ENCODE results near the gene TMEM151B.

Gene TMEM151B

DNA sequence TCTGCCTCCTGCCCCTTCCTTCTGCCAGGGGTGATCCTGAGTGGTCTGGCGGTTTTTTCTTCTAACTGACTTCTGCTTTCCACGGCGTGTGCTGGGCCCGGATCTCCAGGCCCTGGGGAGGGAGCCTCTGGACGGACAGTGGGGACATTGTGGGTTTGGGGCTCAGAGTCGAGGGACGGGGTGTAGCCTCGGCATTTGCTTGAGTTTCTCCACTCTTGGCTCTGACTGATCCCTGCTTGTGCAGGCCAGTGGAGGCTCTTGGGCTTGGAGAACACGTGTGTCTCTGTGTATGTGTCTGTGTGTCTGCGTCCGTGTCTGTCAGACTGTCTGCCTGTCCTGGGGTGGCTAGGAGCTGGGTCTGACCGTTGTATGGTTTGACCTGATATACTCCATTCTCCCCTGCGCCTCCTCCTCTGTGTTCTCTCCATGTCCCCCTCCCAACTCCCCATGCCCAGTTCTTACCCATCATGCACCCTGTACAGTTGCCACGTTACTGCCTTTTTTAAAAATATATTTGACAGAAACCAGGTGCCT lies 36.6 kb upstream of the TMEM151B start:
- DNase-seq = no peak

DNA sequence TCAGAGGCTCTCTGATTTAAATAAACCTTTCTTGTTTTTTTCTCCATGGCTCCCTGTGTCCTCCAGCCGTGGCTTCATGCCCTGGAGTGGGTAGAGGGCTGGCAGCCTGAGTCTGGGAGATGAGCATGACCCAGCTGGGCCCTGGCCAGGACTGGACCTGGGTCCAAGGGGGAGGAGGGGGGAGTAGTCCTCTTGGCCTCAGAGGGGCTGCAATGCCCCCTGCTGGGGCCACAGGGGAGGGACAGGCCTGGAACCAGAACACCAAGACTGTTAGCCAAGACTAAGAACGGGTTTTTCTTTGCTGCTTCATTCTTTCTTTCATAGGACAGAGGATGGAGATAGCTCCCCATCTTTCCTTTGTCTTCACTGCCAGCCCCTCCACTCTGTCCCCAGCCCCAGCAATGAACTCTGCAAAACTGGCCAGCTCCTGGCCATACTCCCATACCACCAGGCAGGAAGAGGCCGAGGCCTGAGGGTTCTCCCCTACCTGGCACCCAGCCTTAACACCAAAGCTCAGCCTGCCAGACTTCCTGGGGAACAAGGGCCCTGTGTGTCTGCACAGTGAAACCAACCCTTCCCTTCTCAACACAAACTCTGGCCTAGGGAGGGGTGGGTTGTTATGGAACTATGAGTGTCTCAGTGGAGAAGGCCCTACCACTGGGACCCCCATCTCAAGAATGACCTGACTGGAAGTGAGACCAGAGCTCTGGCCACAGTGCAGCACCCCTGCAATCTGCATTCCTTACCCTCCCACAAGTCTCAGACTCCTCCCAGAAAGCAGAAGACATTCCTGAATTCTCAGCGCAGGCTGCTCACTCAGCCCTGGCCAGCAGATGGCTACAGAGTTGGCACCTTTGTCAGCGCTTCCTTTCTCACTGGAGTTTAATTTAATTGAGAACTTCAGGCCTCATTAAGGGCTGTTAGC lies 35.9 kb upstream of the TMEM151B start:
- DNase-seq = no peak

DNA sequence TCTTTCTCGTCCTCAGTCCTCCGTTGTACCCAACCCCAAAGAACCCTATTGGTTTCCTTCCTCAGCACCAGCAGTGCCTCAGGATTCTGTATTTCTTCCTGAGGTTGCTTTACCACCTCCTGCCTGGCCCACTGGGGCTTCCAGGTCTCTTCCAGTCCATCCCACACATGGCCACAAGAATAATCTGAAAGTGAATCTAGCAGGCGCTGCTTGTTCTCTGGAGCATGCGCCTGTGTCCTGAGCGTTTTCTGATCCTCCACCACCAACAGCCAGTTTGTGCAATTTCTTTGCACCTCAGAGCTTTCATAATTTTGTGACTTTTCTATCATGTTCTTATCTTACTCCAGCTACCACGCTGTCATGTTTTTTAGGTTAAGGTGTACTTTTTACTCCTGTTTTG lies 35.0 kb upstream of the TMEM151B start:
- DNase-seq = no peak

DNA sequence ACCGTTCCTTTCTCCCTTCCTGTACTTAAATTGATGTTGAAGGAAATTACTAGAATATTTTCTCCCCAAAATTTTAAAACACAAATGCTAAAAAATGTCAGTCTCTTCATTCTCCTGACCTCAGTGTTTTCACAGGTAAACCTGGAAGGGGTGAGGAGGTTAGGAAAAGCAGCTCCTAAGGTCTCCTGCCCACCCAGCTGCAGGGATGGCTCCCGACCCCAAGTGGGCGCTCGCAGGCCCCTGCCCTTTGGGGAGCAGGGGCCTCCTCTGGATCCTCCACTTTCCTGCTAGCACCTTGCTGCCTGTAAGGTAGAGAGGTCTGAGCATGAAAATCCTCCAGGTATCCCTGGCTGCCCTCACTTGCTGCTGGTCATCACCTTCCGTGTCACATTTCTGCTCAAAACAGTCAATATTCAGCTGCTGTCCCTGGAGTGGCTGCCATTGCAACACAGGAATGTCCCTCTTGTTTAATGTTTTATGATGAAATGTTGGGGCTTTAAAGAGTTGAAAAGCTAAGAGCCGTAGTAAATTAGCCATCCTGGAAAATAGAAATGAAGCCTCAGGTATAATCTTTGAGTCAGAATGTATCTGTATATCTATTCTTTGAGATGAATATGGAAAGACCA lies 34.2 kb upstream of the TMEM151B start:
- no peak for DNase-seq

DNA sequence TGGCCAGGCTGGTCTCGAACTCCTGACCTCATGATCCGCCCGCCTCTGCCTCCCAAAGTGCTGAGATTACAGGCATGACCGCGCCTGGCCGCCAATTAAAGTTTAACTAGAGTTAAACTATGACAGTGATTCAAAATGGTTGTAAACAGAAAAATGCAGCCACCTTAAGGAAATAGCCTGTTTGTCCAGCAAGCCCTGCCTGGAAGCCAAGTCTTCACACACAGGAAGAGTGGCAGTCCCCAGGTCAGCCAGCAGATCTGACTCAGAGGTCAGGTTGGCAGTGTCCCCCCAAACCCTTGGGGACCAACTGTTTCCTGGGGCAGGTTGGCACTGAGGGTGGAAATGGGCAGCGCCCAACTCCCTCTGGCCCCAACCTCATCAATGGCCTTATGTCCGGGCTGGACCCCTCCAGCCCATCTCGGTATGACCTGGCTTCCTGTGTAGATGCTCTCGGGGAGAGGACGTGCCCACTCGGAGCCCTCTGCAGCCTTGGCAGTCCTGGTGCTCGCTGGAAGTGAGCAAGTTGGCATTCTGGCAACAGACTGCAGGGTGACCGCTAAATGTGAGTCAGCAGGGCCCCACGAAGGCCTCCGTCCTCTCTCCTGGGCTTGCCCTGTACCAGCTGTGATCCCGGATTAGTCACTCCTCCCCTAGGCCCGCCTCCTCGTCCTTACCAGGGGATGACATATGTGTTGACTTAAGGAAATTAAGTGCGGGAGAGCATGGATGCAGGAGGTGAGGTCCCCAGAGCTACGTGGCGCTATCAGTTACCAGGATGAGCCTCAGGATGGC lies 33.0 kb upstream of the TMEM151B start:
- DNase-seq = peak; percentile 52

DNA sequence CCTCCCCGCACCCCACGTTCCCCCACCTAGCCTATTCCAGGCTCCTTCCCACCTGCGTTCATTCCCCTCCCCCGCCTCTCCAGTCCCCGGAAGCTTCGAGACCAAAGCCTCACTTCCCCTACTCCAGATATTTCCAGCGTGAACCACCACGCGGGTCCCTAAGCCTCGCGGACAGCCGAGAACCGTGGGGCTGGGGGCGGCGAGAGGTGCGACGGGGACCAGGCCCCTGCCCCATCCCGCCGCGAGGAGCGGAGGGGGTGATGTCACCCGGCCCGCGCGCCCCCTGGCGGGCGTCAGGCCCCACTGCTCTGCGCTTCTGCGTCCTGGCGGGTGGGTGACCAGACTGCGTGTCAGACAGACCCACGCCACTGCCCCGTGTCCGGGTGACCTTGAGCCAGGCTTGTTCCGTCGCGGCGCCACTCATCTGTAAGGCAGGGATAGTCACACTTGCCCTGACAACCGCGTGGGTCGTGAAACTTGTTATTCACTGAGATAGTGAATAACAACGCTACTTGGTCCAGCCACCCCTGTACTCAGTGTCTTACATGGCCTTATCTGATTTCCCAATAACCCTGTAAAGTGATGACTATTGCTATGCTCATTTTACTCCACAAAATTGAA lies 32.3 kb upstream of the TMEM151B start:
- peak; percentile 69 for DNase-seq

DNA sequence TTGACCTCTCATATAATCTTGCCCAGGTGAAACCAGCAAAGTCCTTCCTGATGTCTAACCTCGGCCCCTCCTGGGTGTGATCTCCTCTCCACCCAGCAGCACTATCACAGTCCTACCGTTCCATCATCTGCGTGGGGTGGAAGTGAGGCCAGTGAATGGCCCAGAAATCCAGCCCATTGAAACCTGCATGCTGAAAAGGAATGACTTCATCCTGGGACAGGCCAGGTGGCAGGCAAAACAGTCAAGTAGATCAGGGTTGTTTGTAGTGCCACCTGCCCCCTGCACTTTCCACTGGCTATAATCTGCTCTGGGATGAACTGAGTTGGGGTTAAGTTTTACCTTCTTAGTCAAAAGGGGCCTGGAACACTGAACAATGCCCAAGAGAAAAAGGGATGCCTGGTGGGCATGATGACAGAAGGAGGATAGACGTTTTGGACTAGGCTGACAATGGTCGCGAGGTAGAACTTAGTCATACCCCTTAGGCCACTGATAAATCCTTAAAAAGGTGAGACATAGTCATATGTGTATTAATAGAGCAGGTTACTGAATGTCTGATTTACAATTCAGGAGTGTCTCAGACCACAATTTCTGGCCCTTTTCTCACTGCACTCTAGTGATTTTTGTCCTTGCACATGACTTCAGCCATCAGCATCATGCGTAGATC lies 31.4 kb upstream of the TMEM151B start:
- DNase-seq = no peak

DNA sequence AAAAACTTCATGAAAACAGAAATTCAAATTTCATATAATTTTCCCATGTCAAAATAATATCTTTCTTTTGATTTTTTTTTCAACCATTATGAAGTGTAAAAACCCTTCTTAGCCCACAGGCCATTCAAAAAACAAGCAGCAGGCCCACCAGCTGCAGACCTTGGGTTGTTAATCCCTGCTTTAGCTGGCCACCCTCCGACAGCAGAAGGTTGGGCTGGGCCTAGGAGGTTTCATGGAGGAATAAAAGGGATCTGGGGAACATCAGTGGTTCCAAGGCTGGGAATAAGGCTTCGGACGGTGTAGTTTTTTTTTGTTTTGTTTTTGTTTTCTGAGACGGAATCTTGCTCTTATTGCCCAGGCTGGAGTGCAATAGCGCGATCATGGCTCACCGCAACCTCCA lies 26.9 kb upstream of the TMEM151B start:
- DNase-seq = no peak

DNA sequence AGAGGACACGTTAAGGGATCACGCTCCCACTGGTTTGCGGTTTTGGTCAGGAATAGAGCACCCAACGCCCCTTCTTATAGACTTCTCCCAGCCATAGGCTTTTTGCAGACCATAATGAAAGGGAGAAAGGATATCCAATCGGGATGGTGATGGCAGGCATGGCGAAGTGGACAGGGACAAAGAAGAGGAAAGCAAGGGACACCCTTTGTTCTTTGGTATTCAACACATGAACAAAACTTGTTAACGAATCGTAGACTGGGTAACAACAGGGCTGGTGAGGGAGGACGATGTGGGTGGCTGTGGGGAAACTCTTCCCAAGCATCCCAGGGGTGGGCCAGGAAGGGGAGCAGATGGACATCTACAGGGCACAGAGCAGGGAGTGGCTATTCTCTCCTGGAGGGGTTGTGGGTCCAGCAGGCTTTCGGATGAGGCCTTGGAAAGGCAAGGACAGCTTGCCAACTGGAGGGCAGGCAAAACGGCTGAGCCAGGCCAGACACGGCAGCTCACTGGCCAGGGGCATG lies 24.8 kb upstream of the TMEM151B start:
- DNase-seq = no peak

DNA sequence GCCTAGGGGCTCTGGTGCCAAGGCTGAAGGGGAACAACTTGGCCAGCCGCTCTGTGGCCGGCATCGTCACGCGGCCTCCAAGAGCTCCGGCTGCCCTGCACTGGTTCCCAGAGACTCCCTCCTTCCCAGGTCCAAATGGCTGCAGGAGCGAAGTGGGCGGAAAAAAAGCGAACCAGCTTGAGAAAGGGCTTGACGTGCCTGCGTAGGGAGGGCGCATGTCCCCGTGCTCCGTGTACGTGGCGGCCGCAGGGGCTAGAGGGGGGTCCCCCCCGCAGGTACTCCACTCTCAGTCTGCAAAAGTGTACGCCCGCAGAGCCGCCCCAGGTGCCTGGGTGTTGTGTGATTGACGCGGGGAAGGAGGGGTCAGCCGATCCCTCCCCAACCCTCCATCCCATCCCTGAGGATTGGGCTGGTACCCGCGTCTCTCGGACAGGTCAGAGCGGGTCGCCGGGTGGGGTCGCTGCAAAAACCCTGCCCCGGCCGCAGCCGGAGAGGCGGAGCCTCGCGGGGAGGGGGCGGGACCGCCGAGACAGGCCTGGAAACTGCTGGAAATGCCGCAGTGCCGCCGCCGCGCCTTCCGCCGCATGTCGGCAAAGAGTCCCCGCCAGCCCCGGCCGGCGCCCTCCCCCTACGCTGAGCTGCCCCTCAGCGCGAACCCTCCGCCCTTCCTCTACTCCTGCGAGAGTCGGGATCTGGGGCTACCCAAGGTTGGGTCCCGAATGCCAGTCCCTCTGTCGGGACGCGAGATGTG lies 24.2 kb upstream of the TMEM151B start:
- DNase-seq = peak; percentile 75

DNA sequence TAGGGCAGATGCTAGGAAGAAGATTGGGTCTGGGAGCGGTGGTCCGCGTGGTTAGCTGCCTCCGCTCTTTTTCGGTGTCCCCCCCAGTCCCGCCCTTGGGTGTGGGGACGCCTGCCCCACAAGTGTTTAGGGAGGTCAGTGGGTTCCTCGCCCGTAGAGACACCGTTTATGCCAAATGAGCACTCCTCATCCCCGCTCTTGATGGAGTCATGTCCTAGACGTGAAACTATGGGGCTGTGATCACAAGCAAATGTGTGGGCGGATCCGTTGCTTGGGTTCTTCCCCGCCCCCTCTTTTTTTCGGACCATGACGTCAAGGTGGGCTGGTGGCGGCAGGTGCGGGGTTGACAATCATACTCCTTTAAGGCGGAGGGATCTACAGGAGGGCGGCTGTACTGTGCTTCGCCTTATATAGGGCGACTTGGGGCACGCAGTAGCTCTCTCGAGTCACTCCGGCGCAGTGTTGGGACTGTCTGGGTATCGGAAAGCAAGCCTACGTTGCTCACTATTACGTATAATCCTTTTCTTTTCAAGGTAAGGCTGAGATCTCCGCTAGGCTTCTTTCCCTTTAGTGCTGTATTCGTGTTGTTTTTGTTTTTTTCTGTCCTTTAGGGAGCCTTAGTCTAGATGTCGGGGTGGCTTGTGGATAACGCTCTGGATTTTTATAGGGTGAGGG lies 23.4 kb upstream of the TMEM151B start, which contains the start of gene HSP90AB1:
Gene HSP90AB1, plus strand, starts transcription at position 439 of the 675 bp plus-strand sequence. CDS start 1,529 bp downstream, outside the sequence.
- peak; percentile 95 for DNase-seq

DNA sequence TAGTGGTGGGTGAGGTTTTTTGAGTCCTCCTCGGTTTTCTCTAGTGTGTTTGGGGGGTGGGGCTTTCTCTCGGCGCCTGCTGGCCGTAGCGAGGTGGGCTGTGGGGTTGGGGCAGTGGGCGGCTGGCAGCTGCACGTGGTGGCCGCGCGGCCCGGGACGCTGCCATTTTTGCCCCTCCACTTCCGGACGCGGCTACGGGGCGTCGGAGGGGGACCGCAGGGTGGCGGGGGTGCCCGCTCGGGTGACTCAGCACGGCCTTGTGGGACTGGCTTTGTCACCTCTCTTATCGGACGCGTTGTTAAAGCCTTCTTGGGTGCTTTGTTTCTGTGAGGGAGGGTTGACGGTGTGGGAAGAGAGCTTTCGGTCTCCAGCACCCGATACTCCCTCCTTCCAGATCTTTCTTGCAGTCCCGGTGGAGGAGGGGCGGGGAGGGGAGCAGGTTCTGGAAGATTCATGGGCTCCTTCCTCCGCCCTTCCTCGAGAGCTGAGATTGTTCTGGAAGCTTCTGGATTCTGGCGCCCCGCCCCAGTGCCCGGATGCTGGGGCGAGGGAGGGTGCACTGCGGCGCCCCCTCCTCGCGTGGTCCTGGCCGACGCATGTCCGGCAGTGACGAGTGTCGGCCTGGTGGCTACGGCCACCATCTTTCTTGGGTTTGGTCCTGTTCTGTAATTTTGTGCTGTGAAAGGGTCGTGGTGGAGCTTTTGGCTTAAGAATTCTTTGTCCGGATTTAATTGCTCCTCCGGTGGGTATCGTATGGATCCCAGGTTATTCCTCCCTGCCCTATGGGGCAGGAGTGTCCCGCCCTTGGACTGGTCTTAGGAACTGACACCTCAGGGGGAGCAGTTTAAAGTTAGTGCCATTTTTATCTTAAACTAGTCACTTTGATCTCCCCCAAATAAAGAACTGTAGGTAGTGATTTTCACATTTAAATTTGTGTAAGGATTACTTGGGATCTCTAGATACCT lies 22.6 kb upstream of the TMEM151B start:
- peak; percentile 86 for DNase-seq

DNA sequence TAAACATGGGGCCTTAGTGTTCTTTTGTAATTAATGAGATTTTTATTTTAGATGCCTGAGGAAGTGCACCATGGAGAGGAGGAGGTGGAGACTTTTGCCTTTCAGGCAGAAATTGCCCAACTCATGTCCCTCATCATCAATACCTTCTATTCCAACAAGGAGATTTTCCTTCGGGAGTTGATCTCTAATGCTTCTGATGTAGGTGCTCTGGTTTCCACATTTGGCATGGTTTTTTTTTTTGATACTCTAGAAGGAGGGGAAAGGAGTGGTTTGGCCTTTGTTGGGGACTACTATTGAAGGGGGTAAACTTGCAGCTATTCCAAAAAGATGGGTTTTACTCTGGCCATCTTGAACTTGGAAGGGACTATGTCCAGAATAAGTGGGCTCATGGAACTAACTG lies 21.7 kb upstream of the TMEM151B start:
- no peak for DNase-seq

DNA sequence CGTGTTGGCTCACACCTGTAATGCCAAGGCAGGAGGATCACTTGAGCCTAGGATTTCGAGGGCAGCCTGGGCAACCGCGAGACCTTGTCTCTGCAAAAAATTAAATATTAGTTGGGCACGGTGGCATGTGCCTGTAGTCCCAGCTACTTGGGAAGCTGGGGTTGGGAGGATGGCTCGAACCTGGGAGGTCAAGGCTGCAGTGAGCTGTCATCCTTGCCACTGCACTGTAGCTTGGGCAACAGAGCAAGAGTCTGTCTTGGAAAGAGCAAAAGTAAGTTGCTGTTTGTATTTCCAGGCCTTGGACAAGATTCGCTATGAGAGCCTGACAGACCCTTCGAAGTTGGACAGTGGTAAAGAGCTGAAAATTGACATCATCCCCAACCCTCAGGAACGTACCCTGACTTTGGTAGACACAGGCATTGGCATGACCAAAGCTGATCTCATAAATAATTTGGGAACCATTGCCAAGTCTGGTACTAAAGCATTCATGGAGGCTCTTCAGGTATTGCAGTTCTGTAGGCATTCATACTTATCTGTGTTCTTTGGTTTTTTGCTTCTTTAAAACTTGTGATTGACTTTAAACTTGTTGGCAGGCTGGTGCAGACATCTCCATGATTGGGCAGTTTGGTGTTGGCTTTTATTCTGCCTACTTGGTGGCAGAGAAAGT lies 21.0 kb upstream of the TMEM151B start:
- no peak for DNase-seq

DNA sequence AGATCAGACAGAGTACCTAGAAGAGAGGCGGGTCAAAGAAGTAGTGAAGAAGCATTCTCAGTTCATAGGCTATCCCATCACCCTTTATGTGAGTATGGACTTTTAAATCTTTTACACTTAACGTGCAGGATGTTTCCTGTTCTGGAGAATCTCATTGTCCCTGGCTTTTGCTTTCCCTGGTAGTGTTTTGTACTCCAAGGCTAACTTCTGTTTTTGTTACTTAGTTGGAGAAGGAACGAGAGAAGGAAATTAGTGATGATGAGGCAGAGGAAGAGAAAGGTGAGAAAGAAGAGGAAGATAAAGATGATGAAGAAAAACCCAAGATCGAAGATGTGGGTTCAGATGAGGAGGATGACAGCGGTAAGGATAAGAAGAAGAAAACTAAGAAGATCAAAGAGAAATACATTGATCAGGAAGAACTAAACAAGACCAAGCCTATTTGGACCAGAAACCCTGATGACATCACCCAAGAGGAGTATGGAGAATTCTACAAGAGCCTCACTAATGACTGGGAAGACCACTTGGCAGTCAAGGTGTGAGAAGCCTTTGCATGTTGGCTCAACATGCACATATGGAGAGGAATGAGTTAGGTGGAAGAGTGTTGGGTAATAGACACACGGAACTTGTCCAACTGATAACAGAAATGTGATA lies 20.1 kb upstream of the TMEM151B start:
- DNase-seq = no peak

DNA sequence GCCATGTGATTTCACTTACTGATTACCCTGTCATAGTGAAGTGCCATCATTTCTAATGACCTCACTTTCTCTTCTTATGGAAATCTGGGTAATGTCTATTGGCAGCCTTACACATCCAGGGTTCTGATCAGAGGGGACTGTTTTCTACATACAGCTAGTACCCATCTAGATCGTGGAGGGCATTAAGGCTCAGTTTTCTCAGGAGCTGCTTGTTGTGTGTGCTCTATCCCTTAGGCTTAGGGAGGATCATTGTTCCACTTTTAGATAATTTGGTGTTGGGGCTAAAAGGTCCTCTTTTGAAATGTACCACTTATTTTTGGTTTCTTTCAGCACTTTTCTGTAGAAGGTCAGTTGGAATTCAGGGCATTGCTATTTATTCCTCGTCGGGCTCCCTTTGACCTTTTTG lies 19.5 kb upstream of the TMEM151B start:
- no peak for DNase-seq

DNA sequence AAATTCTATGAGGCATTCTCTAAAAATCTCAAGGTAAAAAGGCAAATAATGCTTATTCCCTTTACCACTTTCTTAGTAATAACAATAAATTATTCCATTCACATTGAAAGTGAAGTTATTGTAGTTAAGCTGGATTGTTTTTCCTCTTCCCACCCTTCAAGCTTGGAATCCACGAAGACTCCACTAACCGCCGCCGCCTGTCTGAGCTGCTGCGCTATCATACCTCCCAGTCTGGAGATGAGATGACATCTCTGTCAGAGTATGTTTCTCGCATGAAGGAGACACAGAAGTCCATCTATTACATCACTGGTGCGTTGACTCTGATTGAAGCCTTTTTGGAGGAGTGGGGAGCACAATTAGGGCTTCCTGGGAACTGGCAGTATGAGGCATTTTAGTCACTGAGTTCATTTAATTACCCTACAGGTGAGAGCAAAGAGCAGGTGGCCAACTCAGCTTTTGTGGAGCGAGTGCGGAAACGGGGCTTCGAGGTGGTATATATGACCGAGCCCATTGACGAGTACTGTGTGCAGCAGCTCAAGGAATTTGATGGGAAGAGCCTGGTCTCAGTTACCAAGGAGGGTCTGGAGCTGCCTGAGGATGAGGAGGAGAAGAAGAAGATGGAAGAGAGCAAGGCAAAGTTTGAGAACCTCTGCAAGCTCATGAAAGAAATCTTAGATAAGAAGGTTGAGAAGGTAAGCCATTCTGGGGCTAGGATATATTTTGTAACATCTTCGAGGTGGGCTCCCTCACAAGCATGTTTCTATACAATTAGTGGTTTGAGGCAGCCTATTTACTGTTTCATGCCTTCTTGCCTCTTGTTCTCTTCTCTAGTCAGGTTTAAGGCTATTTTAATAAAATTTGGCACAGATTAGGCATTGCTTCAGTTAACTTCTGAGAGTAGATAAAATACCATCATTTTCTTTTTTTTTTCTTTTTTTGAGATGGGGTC lies 18.4 kb upstream of the TMEM151B start:
- DNase-seq = no peak
